Measurements from ENCODE around the gene SNORC.

GRCh38 chr2:232839411-232840079, 30.5 kb upstream of the SNORC start:
- TF ChIP-seq, protein P1, sequence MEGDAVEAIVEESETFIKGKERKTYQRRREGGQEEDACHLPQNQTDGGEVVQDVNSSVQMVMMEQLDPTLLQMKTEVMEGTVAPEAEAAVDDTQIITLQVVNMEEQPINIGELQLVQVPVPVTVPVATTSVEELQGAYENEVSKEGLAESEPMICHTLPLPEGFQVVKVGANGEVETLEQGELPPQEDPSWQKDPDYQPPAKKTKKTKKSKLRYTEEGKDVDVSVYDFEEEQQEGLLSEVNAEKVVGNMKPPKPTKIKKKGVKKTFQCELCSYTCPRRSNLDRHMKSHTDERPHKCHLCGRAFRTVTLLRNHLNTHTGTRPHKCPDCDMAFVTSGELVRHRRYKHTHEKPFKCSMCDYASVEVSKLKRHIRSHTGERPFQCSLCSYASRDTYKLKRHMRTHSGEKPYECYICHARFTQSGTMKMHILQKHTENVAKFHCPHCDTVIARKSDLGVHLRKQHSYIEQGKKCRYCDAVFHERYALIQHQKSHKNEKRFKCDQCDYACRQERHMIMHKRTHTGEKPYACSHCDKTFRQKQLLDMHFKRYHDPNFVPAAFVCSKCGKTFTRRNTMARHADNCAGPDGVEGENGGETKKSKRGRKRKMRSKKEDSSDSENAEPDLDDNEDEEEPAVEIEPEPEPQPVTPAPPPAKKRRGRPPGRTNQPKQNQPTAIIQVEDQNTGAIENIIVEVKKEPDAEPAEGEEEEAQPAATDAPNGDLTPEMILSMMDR (IDR thresholded peaks at IDR 0.05), result no peak
- TF ChIP-seq POLR2A (IDR thresholded peaks at IDR 0.05) (no peak), POLR2AphosphoS5 (IDR thresholded peaks at IDR 0.05) (no peak)

All from suprapubic skin (tissue), 4 donors.